ENCODE measurements around the gene STRADA.

STRADA gene

DNA sequence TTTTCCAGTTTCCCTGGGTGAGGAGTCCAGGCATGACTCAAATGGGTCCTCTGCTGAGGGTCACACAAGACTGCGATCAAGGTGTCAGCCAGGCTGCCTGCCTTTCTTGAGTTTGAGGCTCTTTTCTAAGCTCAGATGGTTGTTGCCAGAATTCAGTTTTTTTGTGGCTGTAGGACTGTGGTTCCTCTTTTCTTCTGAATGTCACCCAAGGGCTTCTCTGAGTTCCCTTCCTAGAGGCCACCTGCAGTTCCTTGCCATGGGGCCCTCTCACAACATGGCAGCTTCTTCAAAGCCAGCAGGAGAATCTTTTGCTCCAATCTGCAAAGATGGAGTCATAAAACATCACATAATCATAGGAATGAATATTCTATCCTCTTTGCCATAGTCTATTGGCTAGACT, 59.2 kb downstream of the STRADA start:
- DNase-seq = no peak

DNA sequence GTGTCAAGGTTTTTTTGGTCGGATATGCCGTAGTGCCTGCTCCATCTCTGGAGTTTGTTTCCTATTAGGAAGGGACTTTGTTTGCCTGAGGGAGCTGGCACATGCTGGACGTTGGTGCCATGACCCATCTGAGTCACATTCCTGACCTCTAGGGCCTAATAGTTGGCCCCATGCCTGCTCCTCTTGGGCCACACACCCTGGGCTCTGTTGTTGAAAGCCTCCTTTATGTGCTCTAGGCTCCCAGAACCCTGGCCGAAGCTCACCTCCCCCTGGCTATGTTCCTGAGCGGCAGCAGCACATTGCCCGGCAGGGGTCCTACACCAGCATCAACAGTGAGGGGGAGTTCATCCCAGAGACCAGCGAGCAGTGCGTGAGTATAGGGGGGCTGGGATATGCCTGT, 60.1 kb downstream of the STRADA start:
- DNase-seq = no peak

DNA sequence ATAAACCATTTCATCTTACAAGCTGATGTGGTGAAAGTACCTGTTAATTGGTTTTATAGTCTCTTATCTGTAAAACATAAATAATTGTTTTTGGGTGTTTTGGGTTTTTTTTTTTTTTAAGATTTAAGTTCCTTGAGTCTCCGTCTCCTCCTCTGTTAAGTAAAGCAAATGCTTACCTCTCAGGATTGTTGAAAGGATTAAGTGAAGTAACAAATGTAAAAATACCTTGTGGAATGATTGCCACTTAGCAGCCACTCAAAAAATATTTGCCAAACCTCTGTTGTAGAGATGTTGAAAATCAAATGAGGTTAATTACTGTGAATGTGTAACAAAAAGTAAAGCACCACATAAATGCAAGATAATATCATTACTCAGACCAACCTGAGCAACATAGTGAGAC, 60.9 kb downstream of the STRADA start:
- DNase-seq = no peak

DNA sequence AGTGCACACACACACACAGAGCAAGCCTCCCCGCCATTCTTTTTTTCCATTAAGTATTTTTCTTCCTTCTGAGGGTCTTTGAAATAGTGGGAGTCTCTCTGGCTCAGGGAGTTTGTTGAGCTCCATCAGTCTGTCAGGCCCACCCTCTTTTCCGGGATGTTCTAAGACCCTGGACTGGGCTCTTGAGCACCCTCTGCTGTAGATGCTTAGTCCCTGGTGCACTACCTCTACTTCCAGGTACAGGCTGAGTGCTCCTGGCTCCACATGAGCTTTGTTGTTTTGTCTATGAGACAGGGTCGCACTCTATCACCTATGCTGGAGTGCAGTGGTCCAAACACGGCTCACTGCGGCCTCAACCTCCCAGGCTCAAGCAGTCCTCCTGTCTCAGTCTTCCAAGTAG, 62.4 kb downstream of the STRADA start:
- no peak for DNase-seq

DNA sequence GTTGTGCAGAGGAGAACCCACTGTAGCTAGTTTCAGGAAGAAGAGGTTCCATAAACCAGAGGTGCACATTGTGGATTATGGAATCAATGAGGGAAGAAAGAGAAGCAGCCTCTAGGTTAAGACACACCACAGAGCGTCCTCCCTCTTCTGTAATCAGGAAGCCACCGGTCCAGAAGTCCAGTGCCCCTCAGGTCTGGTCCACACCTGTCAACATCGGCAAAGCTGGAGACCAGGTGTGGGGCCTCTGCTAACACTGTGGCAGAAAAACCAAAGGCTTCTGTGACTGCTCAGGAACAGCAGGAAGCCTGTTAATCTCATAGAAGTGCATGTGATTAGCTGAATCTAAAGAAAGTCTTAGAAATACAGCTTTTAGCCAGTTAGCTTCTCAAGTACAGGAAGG, 65.0 kb downstream of the STRADA start:
- no peak for DNase-seq

DNA sequence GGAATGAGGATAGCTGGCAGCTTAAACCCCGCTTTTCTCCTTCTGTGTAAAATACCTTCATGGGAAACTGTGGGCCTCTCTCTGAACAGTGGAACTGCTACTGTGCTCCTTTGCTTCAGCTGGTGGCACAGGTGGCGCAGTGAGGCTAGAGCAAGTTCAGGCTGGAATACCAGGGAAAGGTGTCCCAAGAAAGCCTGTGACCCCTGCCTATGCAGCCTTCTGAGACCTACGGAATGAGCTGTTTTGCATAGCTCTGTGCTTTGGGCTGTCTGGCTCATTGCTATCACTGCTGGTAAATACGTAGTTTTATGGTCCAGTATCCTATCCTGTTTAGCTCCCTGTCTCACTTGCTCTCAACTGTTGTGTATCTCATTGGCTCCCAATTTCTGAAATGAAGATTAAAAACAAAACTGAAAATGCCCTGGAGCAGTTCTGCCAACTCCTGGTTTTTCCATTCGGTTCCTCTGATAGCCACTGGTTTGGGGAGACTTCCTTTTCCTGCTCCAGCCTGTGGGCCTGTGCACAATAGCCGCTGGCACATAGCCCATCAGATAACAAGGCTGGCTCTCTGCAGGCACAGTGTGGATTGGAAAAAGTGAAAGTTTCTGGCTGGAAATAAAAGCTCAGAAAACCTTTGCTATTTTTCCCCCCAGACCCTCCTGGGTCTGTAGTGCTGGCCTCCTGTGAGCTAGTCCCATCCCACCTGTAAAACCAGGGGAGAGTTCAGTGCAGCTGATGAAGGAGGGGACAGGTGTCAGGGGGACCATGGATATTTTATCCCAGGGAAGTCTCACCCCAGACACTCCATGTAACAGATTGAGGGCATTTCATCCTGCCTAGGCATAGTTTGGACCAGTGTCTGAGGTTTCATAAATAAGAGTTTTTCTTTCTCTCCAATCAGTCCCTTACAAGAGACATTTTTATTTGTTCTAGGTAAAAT, 65.7 kb downstream of the STRADA start:
- no peak for DNase-seq

DNA sequence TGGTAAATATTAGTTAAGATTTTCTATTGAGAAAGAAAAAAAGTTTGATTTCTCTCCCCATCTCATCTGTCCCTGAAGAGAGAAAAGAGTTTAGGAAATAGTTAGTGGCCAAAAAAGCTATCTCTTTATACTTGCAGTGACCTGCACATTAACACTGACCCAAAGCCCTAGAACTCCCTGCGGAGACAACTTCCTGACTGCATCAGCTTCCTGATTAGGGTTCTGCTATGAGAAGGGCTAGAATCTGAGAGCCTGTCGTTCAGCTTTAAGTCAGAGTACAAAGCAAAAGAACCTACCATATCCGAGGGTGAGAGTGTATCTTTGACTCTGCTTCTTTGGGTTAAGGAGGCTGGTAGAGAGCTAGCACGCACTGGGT, 66.4 kb downstream of the STRADA start:
- DNase-seq = no peak

DNA sequence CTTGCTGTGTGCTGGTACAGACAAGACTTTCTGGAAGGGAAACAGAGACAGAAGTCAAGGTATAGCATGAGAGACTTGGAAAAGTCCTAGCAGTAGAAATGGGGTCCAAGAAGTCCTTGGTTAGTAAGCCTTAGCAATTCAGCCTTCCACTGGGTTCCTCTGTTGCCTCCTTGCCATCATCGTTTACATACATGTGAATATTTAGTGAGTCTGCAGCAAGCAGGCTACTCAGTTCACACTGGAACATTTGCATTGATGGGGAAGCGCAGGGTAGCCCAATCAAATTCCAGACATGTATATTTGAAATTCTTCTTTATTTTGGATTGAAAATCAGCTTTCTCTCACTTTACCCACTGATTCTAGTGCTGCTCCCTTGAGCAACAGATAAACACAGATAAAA, 68.7 kb downstream of the STRADA start:
- no peak for DNase-seq

DNA sequence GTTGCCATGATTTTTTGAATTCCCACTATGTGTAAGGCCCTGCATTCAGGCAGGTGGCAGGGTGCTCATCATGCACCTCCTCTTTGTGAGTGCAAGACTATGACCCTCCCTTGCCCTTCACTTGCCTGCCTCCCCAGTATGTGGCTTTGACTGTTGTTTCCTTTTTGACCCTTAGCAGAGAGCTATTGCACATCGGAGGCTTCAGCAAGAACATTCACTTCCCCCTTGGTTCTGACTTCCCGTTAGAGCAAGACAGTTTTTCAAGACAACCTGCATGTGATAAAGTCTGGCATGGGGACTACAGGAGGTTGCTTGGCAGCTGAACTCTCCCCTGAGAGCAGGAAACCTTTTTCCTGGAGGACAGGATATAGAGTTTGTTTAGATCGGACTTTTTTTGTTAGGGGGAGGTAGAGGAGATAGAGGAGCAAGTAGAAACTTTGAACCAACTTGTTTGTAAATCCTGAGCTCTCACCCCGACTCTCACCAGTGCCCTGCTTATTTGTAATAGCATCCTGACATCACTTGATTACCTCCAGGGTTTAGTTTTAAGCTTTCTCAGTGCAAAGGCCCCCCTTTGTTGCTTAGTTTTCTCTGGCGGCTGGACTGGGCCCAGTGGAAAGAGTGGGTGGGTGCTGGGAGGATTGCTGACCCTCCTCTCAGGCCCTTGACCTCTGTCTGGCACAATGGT, 75.9 kb downstream of the STRADA start:
- no peak for DNase-seq

DNA sequence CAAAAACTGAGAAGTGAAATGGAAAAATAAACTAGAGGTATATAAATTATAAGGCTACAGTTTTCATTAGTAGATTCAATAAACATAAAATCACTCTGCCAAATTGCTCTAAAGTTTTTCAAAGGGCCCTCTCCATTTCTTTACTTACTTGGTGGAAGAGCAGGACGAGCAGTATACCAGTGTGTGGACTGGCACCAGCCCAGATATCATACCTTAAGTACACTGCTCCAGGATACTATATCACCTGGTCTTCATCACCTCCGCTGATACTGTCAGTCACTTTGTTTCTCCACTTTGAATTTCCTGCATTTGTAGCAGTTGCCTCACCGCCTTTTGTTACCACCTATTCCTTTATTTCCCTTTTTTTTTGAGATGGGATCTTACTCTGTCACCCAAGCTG, 81.7 kb downstream of the STRADA start:
- no peak for DNase-seq

DNA sequence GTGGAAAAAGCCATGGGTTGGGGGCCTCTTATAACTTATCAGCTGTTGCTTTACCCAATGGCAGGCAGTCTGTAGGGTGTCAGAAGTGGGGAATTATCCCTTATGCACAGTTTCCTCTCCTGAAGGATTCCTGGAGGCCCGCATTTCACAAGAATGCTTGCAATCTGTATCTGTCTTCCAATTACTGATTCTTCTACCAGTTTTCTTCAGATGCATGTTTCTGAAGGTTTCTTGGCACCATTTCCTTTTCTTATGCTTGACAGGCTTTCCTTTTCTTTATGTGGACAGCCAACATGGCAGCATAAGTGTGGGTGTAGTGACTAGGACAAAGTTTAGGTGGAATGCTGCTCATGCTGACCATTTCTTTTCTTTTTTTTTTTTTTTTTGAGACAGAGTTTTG, 83.2 kb downstream of the STRADA start:
- no peak for DNase-seq

DNA sequence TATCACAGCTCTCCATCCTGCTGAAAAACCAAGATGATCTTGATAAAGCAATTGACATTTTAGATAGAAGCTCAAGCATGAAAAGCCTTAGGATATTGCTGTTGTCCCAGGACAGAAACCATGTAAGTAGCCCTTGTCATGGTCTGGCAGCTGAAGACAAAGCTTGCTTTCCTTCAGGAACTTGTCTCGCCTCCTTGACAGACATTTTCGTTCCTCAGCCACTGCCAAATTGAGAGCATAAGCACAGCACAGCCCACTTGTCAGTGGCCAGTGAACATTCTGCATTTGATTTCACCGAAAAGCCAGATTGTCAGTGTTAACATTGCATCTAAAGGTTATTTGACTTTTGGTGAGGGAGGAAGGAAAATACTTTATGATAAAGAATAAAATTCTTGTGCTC, 83.8 kb downstream of the STRADA start:
- DNase-seq = no peak

DNA sequence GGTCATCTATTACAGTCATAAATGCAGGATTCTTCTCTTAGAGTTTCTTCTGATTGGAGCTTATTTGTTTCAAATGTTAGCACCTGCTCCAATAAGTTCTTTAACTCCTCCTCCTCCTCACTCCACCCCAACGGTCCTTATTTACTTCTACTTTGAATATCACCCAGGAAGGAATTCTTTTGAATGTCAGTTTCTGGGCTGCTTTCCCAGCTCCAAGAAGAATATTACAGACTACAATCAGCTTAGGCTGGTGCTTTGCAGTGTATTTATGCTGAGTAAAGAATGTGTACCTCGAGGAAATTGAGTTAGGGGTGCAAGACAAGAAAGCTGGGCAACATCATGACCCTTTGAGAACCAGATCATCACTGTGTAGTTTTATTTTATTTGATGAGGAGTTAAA, 88.5 kb downstream of the STRADA start:
- no peak for DNase-seq
